ENCODE data around the gene SPATA19. TPM values are rescaled to one million over a fixed set of nuclear protein-coding genes. Genes with fewer than 3 reads are reported as not detected.

The SPATA19 gene
- total and polyA plus RNA-seq, 2 of the 4 experiments (the other 2 are of a cell fraction), result not detected

DNA sequence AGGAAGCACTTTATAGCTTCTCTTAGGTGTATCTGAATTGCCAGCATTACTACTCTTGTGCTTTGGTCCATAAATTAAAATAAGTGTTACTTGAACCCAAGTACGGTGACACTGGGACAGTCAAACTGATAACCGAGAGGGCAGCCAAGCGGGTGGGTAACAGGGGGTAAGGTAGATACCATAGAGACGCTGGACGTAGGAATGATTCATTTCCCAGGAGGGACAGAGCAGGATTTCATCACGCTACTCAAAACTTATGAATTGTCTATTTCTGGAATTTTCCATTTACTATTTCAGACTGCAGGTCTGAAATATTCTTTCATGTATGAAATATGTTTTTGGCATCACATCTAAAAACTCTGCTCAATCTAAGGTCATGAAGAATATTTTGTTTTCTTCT, 14.8 kb upstream of the SPATA19 start:
- POLR2A ChIA-PET (ENCODE audit: unreplicated experiment), result no interaction called here
- no peak overlapping the region for H3K4me3 ChIP-seq (ENCODE audit: insufficient read depth, low read depth, low read length)
- no peak overlapping the region for H3K4me2 ChIP-seq (ENCODE audit: low read depth, low read length)
- no peak overlapping the region for H3K4ac ChIP-seq (ENCODE audit: low read depth, low read length)
- no peak overlapping the region for H3K23ac ChIP-seq (ENCODE audit: low read depth, low read length)
- H3K9me3 ChIP-seq (ENCODE audit: control insufficient read depth, insufficient read depth, low read length), result peaks cover 7% of the 10 kb centered on the region
- H2AK9ac ChIP-seq (replicated peaks; ENCODE audit: low read depth, low read length, poor library complexity), result no peak overlapping the region
- no peak for ATAC-seq (ENCODE audit: low read depth)
- H3K18ac ChIP-seq (ENCODE audit: low read depth, low read length), result no peak overlapping the region
- H4K91ac ChIP-seq (ENCODE audit: insufficient read depth, low read depth, low read length), result no peak overlapping the region
- no peaks in the 10 kb centered on the region for H4K20me1 ChIP-seq (ENCODE audit: insufficient read depth, low read length)
- H2AK5ac ChIP-seq (ENCODE audit: low read depth, low read length), result no peak overlapping the region
- WGBS, 2 experiments (ENCODE audit: extremely low coverage in 2 of 2, insufficient read length in 1 of 2), result 53% methylated on average over 2 of the region's 6 CpGs; no CpG with 5 or more reads in 1 of the 2 experiments
- H3K14ac ChIP-seq (replicated peaks; ENCODE audit: low read depth, low read length), result no peak overlapping the region
- DNase-seq, result no peak
- no peak overlapping the region for H3K27ac ChIP-seq (ENCODE audit: insufficient read depth, low read length)
- CTCF ChIA-PET, result interaction anchor here (0.7 kb wide), 1 partner anchor 690 kb away, joined by 3 read pairs; no protein-coding TSS in a partner anchor
- no TSS peak for BruUV-seq (replicated peaks)
- in situ Hi-C loops (cut with MboI; ENCODE audit: low sequenced_read_pairs), result no loop called here
- dilution Hi-C loops (cut with HindIII; ENCODE audit: low sequenced_read_pairs, unreplicated experiment), result no loop called here
- H3K4me1 ChIP-seq (ENCODE audit: control insufficient read depth, insufficient read depth, low read length), result no peaks in the 10 kb centered on the region
- no peak overlapping the region for H3K9ac ChIP-seq (ENCODE audit: low read depth, low read length)
- no peaks in the 10 kb centered on the region for H3K36me3 ChIP-seq (ENCODE audit: control insufficient read depth, insufficient read depth, low read length)
- intact Hi-C loops (cut with micrococcal nuclease), result no loop called here
- no peak overlapping the region for H2AFZ ChIP-seq (replicated peaks; ENCODE audit: low read length, poor library complexity)
- H3K56ac ChIP-seq (ENCODE audit: extremely low read depth, insufficient read depth, low read length), result no peak overlapping the region
- H2BK15ac ChIP-seq (ENCODE audit: low read depth, low read length), result no peak overlapping the region
- H2BK120ac ChIP-seq (ENCODE audit: low read depth, low read length), result no peak overlapping the region
- no peak overlapping the region for H4K8ac ChIP-seq (ENCODE audit: low read depth in 2 of 2, low read length in 2 of 2)
- TF ChIP-seq RAD21 (IDR thresholded peaks at IDR 0.05; ENCODE audit: low read length) (no peak), BHLHE40 (IDR thresholded peaks at IDR 0.05; ENCODE audit: low read depth, low read length) (no peak), NFE2L2 (IDR thresholded peaks at IDR 0.05; ENCODE audit: low read depth, low read length) (no peak), RCOR1 (IDR thresholded peaks at IDR 0.05; ENCODE audit: insufficient replicate concordance, low read length) (no peak), MAFK (IDR thresholded peaks at IDR 0.05; ENCODE audit: low read depth, low read length) (no peak), CHD1 (IDR thresholded peaks at IDR 0.05; ENCODE audit: low read depth, low read length) (no peak)
- TF ChIP-seq, protein P1, sequence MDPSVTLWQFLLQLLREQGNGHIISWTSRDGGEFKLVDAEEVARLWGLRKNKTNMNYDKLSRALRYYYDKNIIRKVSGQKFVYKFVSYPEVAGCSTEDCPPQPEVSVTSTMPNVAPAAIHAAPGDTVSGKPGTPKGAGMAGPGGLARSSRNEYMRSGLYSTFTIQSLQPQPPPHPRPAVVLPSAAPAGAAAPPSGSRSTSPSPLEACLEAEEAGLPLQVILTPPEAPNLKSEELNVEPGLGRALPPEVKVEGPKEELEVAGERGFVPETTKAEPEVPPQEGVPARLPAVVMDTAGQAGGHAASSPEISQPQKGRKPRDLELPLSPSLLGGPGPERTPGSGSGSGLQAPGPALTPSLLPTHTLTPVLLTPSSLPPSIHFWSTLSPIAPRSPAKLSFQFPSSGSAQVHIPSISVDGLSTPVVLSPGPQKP (IDR thresholded peaks at IDR 0.05; ENCODE audit: borderline replicate concordance, low read depth, low read length), result no peak
- TF ChIP-seq, protein P2, sequence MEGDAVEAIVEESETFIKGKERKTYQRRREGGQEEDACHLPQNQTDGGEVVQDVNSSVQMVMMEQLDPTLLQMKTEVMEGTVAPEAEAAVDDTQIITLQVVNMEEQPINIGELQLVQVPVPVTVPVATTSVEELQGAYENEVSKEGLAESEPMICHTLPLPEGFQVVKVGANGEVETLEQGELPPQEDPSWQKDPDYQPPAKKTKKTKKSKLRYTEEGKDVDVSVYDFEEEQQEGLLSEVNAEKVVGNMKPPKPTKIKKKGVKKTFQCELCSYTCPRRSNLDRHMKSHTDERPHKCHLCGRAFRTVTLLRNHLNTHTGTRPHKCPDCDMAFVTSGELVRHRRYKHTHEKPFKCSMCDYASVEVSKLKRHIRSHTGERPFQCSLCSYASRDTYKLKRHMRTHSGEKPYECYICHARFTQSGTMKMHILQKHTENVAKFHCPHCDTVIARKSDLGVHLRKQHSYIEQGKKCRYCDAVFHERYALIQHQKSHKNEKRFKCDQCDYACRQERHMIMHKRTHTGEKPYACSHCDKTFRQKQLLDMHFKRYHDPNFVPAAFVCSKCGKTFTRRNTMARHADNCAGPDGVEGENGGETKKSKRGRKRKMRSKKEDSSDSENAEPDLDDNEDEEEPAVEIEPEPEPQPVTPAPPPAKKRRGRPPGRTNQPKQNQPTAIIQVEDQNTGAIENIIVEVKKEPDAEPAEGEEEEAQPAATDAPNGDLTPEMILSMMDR (conservative IDR thresholded peaks at IDR 0.05; ENCODE audit: low read depth, low read length), result no peak
- no peaks in the 10 kb centered on the region for H3K9me1 ChIP-seq (ENCODE audit: insufficient read depth, low read length)
- no peaks in the 10 kb centered on the region for H3K79me1 ChIP-seq (ENCODE audit: low read depth in 1 of 2, low read length in 2 of 2)
- H2BK5ac ChIP-seq (ENCODE audit: low read depth, low read length, poor library complexity, severe bottlenecking), result no peak overlapping the region
- no peak overlapping the region for H4K5ac ChIP-seq (ENCODE audit: low read depth, low read length)
- no peaks in the 10 kb centered on the region for H3K27me3 ChIP-seq (ENCODE audit: control insufficient read depth, insufficient read depth, low read length)
- H2BK20ac ChIP-seq (ENCODE audit: low read depth, low read length), result no peak overlapping the region
